Testis (tissue), 3 donors: ENCODE data around the gene C17orf113. TPM values are rescaled to one million over a fixed set of nuclear protein-coding genes. Genes with fewer than 3 reads are reported as not detected.

Source experiments
- DNase-seq: peaks from one replicate; pipeline ENCODE4 v3.0.0-alpha.2; 2019
- H3K27ac ChIP-seq, 2 donors: fragments of 200-600 bp; sonication (generic); one replicate each; pipeline ENCODE4 v1.5.1; 2019
- H3K27me3 ChIP-seq: fragments of 200-600 bp; sonication (generic); one replicate; pipeline ENCODE4 v1.5.1; 2019
- H3K36me3 ChIP-seq: fragments of 200-600 bp; sonication (generic); one replicate; pipeline ENCODE4 v1.5.1; 2017; ENCODE audit warnings: low read depth; ENCODE audit errors: missing control alignments
- H3K4me1 ChIP-seq: fragments of 200-600 bp; sonication (generic); one replicate; pipeline ENCODE4 v1.5.1; 2019
- H3K4me3 ChIP-seq, 2 donors: fragments of 200-600 bp; sonication (generic); one replicate each; pipeline ENCODE4 v1.5.1; 2017 to 2019
- H3K9me3 ChIP-seq: fragments of 200-600 bp; sonication (generic); one replicate; pipeline ENCODE4 v1.5.1; 2017
- POLR2A ChIP-seq: fragments of 450-650 bp; IDR thresholded peaks from one replicate; pipeline ENCODE4 v1.6.1; 2017; ENCODE audit warnings: antibody characterized with exemption, mild to moderate bottlenecking, moderate library complexity
- WGBS, 2 donors: methylation state at CpG; one replicate each; pipeline ENCODE4 v1.1.5; 2018; 5-methylcytosine and 5-hydroxymethylcytosine counted together
- intact Hi-C: fragments of 100-400 bp; cut with DNase I; formaldehyde crosslinking; loops from one replicate; pipeline ENCODE4 v1.15.1; 2023; ENCODE audit warnings: low total_unique reads
- polyA plus RNA-seq: library from polyadenylated mRNA; stranded (reverse); fragments of 350-450 nt; fragmentation: Illumina TruSeq; extraction: RNeasy Lipid Tissue Mini Kit (QIAGEN cat#74804); gene quantifications from one replicate; pipeline ENCODE4 v1.2.3, GENCODE V29; 2014; ENCODE audit warnings: low read depth, low replicate concordance; ENCODE audit not compliant: insufficient read depth
- total RNA-seq, 2 donors: library from RNA; depleted of rRNA; stranded (reverse); fragments of >200 nt; gene quantifications; one replicate each; pipeline ENCODE4 v1.2.3, GENCODE V29; 2016
- TF ChIP-seq, protein P1 (sequence below), 3 experiments: fragments of 450-650 bp in 2 of 3; fragments of 200-600 bp in 1 of 3; sonication (generic) in 1 of 3; IDR thresholded peaks; one replicate each; pipeline ENCODE4 v1.5.1; 2016 to 2019; ENCODE audit warnings: antibody characterized with exemption in 3 of 3, mild to moderate bottlenecking in 2 of 3, moderate library complexity in 1 of 3

The C17orf113 gene
- total and polyA plus RNA-seq, 3 donors from 2014 or later, result 2.8 to 11.3 (median 7.7) TPM

DNA sequence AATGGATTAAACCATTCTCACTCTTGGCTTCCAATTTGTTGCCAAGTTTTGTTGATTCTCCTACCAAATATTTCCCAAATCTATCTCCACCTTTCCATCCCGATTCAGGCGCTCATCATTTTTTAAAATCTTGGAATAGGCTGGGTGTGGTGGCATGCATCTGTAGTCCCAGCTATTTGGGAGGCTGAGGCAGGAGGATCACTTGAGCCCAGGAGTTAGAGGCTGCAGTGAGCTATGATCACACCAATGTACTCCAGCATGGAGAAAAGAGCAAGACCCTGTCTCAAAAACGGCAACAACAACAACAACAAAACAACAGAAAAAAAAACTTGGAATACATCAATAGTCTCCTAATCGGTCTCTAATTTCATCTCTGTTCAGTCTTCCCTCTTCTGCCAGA, 31.4 kb downstream of the C17orf113 start:
- Histone ChIP-seq H3K27me3 (no peaks in the 10 kb centered on the region), H3K9me3 (no peaks in the 10 kb centered on the region), H3K4me3 (no peak overlapping the region), H3K36me3 (no peaks in the 10 kb centered on the region), H3K27ac (no peak overlapping the region), H3K4me1 (peaks cover 20% of the 10 kb centered on the region)
- TF ChIP-seq, protein P1, sequence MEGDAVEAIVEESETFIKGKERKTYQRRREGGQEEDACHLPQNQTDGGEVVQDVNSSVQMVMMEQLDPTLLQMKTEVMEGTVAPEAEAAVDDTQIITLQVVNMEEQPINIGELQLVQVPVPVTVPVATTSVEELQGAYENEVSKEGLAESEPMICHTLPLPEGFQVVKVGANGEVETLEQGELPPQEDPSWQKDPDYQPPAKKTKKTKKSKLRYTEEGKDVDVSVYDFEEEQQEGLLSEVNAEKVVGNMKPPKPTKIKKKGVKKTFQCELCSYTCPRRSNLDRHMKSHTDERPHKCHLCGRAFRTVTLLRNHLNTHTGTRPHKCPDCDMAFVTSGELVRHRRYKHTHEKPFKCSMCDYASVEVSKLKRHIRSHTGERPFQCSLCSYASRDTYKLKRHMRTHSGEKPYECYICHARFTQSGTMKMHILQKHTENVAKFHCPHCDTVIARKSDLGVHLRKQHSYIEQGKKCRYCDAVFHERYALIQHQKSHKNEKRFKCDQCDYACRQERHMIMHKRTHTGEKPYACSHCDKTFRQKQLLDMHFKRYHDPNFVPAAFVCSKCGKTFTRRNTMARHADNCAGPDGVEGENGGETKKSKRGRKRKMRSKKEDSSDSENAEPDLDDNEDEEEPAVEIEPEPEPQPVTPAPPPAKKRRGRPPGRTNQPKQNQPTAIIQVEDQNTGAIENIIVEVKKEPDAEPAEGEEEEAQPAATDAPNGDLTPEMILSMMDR (IDR thresholded peaks at IDR 0.05), result no peak
- no peak for TF ChIP-seq POLR2A
- intact Hi-C loops, result no loop called here
- no peak for DNase-seq
- WGBS, 2 donors, result 68 to 78% methylated on average over 4 of the region's 4 CpGs

DNA sequence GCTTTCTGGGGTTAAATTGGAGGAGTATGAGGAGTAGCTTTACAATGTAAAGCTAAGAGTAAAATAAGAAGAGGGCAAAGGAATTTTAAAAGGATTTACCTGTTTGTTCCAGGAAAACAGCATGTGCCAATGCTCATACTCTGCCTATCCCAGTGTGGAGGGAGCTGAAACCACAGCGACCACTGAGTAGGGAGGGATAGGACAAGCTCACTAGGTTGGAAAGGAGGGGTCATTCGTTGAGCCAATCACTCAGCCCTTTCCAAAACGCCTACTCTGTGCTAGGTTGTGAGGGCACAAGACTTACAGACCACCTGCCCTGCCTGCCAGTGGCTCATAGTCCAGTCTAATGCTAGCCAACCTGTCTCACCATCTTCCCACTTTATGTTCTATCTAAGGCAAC, 32.1 kb downstream of the C17orf113 start:
- Histone ChIP-seq H3K27ac (peak overlapping the region; percentile 91 to 95), H3K36me3 (no peaks in the 10 kb centered on the region), H3K9me3 (no peaks in the 10 kb centered on the region), H3K27me3 (no peaks in the 10 kb centered on the region), H3K4me3 (peak overlapping the region in 1 of 2 donors; percentile 95), H3K4me1 (peaks cover 26% of the 10 kb centered on the region)
- no peak for DNase-seq
- 13 to 16% methylated on average over 3 of the region's 3 CpGs for WGBS, 2 donors
- intact Hi-C loops, result no loop called here
- TF ChIP-seq, protein P1 (IDR thresholded peaks at IDR 0.05), result no peak
- TF ChIP-seq POLR2A, result no peak

DNA sequence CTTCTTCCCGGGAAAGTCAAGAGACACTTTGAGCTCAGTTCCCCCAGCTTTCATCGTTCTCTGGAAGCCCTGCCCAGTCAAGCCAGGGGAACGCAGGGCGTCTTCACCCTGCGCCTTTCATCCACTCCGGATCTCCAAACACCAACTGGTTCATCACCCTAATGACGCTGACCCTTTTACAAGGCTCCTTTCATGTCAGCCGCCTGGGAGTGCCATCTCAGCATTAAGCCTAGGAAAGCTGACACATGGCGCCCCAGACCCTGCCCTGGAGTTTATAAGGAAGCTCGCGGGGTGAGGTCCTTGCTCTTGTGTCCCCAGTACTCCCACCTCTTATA, 32.6 kb downstream of the C17orf113 start:
- H3K4me3 ChIP-seq, result peak overlapping the region; percentile 87 to 95
- DNase-seq, result peak; percentile 36
- H3K4me1 ChIP-seq, result peaks cover 28% of the 10 kb centered on the region
- peak overlapping the region; percentile 91 to 95 for H3K27ac ChIP-seq
- WGBS, 2 donors, result 1 to 2% methylated on average over 11 of the region's 11 CpGs
- H3K36me3 ChIP-seq, result no peaks in the 10 kb centered on the region
- intact Hi-C loops, result no loop called here
- no peaks in the 10 kb centered on the region for H3K27me3 ChIP-seq
- TF ChIP-seq POLR2A, result no peak
- TF ChIP-seq, protein P1 (IDR thresholded peaks at IDR 0.05), result no peak
- H3K9me3 ChIP-seq, result no peaks in the 10 kb centered on the region

DNA sequence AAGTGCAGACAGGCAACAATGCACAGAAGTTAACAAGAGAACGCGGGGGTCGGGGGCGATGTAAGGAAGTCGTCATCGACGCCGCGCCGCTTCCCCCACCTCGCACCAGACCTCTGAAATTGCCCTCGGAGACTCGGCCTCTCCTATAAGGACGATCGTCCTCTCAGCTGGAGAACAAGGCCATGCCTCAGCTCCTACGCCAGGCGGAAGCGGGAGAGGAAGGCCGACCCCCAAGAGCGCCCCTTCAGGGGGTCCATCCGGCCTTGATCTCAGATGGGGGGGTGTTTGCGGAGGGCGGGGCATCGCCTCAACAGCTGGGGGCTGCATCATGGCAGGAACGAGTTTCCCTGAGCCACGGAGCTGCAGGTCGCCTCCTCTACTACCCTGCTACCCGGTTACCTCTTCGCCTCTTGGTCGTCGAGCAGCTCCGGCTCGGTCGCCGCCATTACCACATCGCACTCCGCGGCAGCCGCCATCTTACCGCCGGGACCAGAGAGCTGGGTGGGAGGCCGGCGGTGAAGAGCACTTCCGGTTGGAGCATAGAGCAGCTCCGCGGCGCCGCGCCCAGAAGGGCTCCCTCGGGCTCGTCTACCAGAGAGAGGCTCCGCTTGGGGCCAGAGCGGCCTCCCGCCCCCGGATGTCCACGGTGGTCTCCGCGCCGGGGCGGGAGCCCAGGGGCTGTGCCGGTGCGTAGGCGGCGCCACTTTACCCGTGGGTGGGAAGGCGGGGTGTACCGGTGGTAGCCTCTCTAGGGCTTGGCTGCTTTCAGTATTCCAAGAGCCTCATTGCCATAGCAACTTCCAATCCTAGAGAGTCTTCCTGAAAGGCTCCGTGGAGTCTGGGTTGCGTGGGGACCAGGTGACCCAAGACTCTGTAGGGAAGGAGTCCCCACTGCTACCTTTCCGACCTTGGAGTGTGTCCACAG, 33.2 kb downstream of the C17orf113 start, which contains the start of gene DNAJC7:
Gene DNAJC7, minus strand, starts transcription at position 499 of the 925 bp plus-strand sequence. Its CDS starts 23 bp downstream, at position 476.
- TF ChIP-seq, protein P1 (IDR thresholded peaks at IDR 0.05), result peak in 2 of 3 experiments; percentile 8 to 11
- no peak for TF ChIP-seq POLR2A

More for the DNA sequence above, 33.2 kb downstream of the C17orf113 start, which contains the start of gene DNAJC7:
- intact Hi-C loops, result no loop called here
- Histone ChIP-seq H3K27me3 (no peaks in the 10 kb centered on the region), H3K4me1 (peaks cover 28% of the 10 kb centered on the region), H3K4me3 (peak within 1 kb of the TSS; percentile 87 to 95), H3K9me3 (no peaks in the 10 kb centered on the region), H3K36me3 (no peaks in the 10 kb centered on the region), H3K27ac (peak within 1 kb of the TSS; percentile 91 to 95)
- WGBS, 2 donors, result 0% methylated on average over 14 to 67 of the region's 70 CpGs
- DNase-seq, result peak; percentile 97
